NCI-H460 (cell line): ENCODE measurements around the gene DBH. TPM values are rescaled to one million over a fixed set of nuclear protein-coding genes. Genes with fewer than 3 reads are reported as not detected.

ENCODE experiments used
- DNase-seq: peaks from one replicate; pipeline ENCODE4 v3.0.0-alpha.2; 2016; ENCODE audit warnings: low read depth; ENCODE audit errors: extremely low read depth
- polyA plus RNA-seq: library from polyadenylated mRNA; depleted of rRNA; stranded (reverse); fragments of >200 nt; gene quantifications from 2 replicates; pipeline ENCODE4 v1.2.3, GENCODE V29; 2014; cell fraction: nucleus; rRNA removed
- total RNA-seq: library from RNA; depleted of rRNA; stranded (reverse); fragments of >200 nt; shearing (Covaris generic); gene quantifications from 2 replicates; pipeline ENCODE4 v1.2.3, GENCODE V29; 2014; rRNA removed

The DBH gene
- not detected in 2 replicates for total RNA-seq
- not detected in 2 replicates for polyA plus RNA-seq

DNA sequence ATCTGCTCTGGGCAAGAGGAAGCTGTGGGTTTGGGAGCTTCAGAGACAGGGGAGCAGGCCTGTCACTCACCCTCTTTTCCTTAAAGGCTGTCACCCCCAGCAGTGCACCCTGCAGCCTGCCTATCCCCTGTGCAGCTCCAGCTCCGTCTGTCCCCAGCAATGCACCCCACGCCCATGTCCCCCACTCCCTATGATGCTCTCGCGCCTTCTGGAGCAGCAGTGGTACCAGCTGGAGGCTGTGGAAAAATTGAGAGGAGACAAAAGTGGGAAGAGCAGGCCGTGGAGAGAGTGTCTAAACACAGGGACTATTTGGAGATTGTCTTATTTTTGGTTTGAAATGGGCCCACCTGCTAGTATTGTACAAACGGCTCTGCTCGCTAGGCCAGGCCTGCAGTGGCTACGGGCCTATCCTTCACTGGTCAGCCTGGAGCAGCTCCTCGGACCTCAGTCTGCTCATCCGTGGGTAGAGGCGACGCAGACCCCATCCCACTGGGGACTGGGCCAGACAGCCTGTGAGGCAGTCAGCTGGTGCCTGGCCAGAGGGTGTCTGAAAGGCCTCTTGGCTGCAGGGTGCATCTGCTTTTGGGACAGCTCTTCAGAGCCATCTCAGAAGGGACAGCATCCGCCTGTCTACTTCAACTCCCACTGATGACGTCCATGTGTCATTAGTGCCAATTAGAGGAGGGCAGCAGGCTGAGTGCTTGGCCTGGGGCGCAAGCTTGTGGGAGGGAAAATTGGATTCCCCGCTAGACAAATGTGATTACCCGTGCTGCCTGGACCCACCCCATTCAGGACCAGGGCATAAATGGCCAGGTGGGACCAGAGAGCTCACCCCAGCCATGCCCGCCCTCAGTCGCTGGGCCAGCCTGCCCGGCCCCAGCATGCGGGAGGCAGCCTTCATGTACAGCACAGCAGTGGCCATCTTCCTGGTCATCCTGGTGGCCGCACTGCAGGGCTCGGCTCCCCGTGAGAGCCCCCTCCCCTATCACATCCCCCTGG, at the start of gene DBH:
TSS of gene DBH (plus strand) at position 831 of the 999 bp plus-strand sequence. CDS start at position 840, 9 bp downstream.
- no peak for DNase-seq

DNA sequence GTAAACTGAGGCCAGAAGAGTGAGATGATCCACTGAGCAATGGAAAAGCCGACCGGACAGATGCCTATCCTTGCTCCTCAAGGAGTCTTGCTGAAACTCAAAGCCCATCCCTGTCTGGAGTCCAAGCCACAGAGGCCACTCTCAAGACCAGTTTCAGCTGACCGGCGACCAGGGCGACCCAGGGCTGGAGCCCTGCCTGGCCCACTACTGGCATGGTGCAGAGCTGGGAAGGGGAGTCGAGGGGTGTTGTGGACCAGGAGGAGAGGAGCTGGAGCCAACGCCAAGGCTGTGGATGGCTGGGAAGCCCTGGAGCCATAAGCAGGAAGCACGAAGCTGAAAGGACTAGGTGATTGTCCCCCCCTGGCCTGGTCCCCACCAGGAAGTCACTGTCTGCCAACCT, 49.1 kb upstream of the DBH start:
- DNase-seq, result no peak

DNA sequence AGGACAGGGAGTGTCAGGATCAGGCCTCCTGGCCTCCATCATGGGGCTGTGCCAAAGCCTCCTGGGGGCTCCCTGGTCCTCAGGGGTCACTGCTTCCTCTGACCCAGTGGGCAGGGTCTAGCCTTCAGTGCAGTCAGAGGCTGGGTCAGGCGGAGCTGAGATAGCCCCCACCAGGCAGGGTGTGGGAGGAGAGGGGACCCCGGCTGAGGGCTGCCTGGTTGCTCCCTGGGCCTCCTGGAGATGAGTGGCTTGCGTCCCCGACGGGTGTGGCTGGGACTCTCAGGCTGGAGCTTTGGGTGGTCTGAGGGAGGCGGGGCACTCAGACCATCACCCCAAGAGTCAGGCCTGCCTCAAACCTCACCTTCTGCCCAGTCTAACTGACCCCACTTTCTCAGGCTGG, 48.7 kb upstream of the DBH start:
- no peak for DNase-seq

DNA sequence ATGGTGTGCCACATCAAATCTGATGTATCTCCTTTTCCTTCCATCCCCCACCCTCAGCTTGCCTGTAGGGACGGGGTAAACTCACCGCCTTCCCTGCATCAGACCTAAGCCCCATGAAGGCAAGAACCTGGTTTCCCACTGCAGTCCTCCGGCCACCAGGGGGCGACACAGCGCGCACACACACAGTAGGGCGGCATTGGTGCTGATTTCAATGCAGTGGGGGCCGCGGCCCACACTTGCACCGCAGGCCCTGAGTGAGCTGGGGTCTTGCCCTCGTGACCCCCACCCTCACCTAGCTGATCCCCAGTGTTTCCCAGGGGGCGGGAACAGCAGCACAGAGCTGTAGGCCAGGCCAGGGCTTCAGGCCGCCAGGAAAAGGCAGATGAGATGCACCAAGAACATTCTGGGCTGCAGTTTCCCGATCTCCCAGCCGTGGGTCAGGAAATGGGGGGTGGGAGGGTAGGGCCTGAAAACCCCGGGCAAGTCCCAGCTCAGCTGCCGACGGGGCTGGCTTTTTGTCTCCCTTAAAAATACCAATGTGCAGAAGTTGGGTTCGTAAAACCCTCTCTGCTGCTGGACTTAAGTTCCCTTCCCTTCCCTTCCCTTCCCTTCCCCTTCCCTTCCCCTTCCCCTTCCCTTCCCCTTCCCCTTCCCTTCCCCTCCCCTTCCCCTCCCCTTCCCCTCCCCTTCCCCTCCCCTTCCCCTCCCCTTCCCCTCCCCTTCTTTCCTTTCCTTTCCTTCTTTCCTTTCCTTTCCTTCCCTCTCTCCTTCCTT, 46.5 kb upstream of the DBH start:
- no peak for DNase-seq

DNA sequence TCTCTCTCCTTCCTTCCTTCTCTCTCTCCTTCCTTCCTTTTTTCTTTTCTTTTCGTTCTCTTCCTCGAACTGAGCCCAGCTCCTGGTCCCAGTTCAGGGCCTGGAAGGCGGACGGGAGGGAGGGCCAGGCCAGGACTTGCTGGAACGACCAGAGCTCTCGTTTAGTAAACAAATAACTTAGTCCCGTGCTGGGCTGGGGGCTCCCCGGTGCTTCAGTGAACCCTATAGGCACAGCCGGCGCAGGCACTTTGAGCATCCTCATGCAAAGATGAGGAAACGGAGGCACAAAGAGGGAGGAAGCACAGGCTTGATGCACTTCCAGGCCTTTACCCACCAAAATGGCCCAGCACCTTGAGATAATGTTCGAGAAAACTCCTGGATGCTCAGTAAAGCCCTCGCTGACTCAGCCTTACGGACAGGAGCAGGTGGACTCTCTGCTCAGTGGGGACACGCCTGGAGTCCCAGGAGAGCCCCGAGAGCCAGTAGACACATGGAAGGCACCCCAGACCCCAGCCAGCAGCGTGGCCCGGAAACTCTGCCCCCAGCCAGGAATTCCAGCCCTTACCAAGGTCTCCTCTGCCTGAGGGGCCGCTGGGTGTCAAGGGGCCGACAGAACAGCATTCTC, 45.8 kb upstream of the DBH start:
- no peak for DNase-seq

DNA sequence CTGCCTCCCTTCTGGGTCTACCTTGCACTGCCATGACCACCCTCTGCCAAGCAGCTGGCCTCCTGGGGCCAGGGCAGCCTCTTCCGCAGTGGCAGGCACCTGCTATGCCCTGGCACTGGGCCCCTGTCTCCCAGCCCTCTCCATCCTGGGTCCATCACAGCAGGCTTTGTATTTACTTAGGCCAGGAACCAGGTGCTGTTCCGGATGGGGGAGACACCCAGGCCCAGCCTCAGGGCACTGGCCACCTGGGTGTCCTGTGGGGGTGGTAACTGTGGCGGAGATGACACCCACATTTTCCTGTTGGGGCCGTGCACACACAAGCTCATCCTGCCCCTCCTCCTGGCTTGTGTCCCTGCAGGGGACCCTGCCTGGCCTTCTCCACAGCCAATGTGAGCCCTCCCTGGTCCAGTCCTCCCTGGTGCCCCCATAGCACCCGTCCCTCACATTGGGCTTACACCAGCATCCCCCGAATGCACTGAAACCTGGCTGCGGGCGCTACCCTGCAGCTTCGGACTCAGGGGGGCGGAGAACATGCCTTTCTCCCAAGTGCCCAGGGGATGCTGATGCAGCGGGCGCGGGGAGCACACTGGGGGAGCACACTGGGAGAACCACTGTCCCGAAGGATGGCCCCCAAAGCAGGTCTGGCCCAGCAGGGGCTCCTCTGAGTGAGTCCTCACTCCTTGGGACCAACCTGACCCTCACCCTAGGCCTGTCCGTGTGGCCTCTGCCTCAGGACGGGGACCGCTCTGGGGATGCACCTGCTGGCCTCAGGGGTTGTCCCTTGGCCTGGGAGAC, 44.9 kb upstream of the DBH start:
- no peak for DNase-seq

DNA sequence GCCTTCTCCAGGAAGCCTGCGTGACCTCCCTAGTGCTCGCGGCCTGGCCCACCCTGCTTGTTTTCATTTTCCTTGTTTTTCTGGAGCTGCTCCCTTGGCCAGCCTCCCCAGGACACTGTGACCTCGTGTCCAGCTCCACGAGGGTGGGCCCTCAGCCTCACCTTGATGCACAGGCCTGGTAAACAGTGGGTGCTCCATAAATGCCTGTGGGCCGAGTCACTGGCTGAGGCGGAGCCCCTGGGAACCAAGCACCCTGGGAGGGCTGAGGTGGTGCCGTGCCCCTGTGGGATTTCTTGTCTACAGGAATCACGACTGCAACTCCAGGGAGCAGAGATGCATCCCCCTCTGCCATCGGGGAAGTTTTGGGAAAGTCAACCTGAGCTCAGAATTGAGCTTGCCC, 44.2 kb upstream of the DBH start:
- no peak for DNase-seq

DNA sequence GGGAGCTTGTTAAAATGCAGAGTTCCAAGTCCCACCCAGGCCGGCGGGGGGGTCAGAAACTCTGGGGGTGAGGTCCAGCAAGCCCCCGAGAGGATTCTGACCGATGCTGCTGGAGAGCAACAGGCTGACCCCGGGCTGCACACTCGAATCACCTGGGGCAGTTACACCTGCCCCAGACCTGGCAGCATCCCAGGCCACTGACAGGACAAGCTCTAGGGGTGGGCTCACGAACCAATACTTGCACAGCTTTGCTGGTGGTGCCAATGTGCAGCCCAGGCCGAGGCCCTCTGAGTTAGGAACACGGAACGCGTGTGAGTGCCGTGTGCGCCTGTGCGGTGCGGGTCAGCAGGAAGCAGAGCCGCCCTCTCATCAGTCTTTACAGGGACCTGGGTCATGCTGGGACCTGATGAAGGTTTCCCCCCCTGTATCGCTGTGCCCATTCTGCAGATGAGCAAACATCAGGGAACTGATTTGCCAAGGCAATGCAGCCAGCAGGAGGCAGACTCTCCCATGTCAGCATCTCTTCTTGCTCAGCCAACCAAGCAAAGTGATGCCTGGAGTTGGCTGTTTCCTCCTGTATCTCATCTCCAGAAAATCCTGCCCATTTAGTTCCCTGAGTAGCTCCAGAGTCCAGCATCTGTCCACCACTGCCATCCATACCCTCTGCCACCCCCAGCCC, 43.3 kb upstream of the DBH start:
- no peak for DNase-seq

DNA sequence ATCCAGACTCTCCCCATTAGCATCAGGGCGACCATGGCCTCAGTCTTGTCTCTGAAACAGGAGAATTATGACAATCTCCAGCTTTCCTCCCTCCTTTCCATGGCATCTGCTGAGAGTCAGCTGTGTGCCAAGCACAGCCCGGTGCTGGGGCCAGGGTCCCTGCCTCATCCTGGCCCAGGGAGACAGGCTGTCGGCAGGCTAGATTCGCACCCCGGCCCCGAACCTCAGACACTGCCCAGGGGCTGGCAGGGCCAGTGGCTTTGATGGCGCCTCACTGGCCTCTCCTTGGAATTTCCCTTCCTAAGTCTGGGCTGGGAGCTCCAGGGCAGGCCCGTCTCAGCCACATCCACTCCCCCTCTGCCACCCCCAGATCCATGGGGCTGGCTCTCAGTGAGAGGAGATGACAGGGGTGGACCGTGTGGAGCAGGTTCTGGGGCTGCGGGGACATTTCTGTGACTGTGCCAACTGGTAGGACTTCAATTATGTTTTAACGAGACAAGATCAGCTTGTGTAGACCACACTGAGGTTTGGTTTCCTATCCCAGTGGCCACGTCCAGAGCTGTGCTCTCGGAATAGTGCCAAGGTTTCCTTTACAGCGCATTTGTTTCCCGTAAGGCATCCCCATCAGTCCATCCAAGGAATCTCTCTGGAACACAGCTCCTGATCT, 42.4 kb upstream of the DBH start:
- DNase-seq, result no peak

DNA sequence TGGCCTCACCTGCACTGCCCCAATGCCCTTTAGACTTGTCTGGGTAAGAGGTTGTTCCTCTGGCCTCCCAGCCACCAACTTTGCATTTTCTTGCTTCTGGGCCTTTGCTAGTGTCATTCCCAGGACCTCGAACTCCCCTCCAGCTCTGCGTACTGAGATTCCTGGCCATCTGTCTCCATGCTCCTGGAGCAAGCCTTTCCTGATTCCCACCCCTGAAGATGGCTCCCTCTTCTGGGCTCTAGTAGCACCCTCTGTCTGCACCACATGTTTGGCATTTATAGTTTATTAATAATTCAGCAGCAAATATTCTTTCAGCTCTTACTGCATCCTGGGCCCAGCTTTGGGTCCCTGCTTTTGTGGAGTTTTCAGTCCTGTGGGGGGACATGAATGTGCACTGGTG, 41.9 kb upstream of the DBH start:
- no peak for DNase-seq

DNA sequence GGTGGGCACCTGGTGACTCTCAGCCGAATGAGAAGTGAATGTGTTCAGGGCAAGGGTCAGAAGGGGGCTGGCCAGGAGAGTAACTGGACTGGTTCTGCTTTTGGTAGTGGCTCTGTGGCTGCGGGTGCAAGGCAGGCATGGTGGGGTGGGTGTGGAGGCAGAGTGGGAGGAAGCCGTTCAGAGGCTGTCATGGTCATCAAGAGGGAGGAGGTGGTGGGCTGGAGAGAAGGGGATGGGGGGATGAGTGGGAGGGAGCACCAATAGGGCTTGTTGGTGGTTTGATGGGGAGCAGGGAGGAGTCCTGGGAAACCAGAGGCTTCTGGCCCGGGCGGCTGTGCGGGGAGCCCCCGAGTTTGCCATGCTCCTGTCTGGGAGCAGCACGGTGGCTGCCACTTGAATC, 40.3 kb upstream of the DBH start:
- no peak for DNase-seq

DNA sequence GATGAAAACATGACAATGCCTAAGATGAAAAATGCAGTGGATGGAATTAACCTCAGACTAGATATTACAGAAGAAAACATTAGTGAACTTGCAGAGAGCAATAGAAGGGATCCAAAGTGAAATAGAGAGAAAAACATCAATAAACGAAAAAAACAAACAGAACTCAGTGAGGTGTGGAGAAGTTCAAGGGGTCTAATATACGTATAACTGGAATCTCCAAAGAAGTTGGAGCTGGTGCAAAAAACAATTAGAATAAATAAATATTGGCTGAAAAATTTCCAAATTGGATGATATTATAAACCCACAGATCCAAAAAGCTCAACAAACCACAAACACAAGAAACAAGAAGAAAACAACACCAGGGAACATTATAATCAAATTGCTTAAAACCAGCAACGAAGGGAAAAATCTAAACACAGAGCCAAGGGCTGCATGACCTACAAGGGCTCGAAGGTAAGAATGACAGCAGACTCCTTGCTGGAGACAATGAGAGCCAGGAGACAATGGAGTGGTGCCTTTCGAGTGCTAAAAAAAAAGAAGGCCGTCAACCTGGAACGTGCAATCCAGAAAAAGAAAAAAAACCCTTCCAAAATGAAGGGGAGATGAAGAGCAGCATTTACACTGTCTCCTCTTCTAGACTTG, 38.7 kb upstream of the DBH start:
- DNase-seq, result no peak

DNA sequence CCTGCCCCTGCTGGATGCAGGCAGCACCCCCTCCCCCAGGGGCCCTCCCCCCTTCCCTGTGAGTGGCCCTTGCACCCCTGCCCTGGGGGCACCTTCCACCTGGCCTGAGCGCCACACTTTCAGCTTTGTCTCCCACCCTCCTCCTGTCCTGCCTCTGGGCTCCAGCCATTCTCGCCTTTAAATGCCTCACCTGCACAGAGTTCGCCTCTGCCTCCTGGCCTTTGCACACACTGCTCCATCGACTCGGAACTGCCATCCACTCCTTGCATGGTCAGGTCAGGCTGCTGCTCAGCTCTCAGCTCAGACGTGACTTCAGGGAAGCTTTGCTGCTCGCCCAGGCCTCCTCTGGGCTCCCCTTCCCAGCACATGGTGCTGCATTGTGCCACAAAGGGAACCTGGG, 37.2 kb upstream of the DBH start:
- DNase-seq, result no peak

DNA sequence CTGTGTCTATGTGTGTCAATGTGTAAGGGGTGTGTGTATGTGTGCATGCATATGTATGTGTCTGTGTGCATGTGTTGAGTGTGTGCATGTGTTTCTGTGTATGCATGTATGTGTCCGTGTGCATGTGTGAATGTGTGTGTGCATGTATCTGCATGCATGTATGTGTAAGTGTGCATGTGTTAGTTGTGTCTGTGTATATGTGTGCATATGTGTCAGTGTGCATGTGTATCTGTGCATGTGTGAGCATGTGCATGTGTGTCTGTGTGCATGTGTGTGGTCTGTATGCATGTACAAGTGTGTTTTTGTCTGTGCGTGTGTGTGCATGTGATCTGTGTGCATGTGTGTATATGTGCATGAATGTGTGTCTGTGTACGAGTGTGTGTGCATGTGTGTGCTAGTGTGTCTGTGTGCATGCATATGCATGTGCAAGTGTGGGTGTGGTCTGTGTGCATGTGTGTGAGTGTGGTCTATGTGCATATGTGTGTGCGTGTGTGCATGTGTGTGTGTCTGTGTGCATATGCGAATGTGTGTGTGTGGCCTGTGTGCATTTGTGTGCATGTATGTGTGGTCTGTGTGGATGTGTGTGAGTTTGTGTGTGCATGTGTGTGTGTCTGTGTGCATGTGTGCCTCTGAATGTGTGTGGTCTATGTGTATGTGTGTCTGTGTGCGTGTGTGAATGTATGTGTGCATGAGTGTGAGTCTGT, 36.5 kb upstream of the DBH start:
- DNase-seq, result no peak

DNA sequence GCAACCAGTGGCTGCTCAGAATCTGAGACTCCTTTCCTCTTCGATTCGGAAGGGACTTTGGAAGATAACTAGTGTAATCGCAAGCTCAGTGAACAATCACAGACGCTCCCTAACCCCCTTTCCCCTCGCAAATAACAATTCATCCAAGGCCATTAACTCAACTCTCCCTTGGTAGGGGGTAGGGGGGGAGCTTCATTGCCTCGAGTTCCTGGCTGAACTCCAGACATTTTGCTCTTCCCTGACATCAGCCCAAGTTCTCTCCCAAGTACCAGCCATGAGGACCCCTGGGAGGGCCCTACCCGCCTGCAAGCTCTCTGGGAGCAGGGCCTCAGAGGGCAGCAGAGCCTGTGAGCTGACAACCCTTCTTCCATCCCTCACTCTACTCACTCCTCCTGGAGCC, 35.4 kb upstream of the DBH start:
- no peak for DNase-seq

DNA sequence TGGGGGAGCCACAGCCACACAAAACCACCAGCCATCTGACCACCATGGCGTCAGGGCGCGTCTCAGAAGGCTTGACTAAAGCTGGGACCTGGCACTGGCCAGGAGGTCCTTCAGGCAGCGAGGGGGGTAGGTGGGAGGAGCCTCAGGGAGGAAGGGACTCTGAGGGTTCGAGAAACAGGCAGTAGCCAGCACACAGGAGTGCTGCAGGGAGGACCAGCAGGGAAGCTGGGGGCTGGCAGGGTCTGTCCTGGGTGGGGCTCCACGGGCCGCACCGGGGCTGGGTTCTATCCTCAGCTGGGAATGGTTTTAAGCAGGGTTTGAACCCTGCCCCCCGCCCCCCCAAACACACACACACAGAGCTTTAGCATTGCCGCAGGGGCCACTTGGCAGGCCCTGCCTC, 34.4 kb upstream of the DBH start:
- DNase-seq, result no peak

DNA sequence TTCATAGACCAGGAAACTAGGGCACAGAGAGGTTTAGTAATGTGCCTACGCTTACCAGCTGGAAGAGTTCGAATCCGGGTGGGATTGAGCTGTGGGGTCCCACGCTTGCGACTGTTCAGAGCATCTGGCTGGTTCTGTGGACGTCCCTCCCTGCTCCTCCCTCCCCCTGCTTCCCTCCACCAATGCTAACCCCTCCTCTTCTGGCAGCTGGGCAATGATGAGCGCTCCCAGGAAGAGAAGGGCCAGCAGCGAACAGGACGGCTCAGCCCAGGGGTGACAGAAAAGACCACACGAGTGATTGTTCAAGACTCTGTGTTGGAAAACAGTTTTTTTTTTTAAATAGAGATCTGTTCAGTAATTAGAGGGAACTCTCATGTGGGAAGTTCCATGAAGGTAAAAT, 33.9 kb upstream of the DBH start:
- DNase-seq, result no peak
